ENCODE results near the gene FNDC1. TPM values are rescaled to one million over a fixed set of nuclear protein-coding genes. Genes with fewer than 3 reads are reported as not detected.
"Not testable (repeated sequence)": the region's sequence is repeated elsewhere in the genome, so short reads cannot be mapped to it uniquely, and the experiment has no call there.

The FNDC1 gene
- total RNA-seq, 1 donor from 2014 or later = not detected

- no peak overlapping the region for H3K4me3 Mint-ChIP-seq
- peaks cover 12% of the 10 kb centered on the region for H3K4me1 ChIP-seq
- no peak overlapping the region for H3K9ac ChIP-seq
- TF ChIP-seq CTCF (IDR thresholded peaks at IDR 0.05) (no peak), EZH2 (IDR thresholded peaks at IDR 0.05) (no peak), EZH2phosphoT487 (IDR thresholded peaks at IDR 0.05) (no peak)
- peaks cover 4% of the 10 kb centered on the region for H3K4me1 Mint-ChIP-seq
- H3K9me3 Mint-ChIP-seq = peaks cover 6% of the 10 kb centered on the region
- no peaks in the 10 kb centered on the region for H3F3A ChIP-seq (ENCODE audit: low read depth)
- no peak overlapping the region for H3K27ac ChIP-seq
- H3K27ac Mint-ChIP-seq = no peak overlapping the region
- H2AFZ ChIP-seq (replicated peaks) = no peak overlapping the region
- H3K36me3 Mint-ChIP-seq = no peaks in the 10 kb centered on the region
- H3K27me3 Mint-ChIP-seq (ENCODE audit: insufficient read depth, low read depth) = peaks cover 10% of the 10 kb centered on the region
- H3K4me3 ChIP-seq = no peak overlapping the region
- no peaks in the 10 kb centered on the region for H3K27me3 ChIP-seq
- DNase-seq (ENCODE audit: low spot score) = no peak
- no peak overlapping the region for H3K4me2 ChIP-seq
- H3K9me3 ChIP-seq (ENCODE audit: low read depth) = no peaks in the 10 kb centered on the region
- H3K36me3 ChIP-seq = no peaks in the 10 kb centered on the region
- no peaks in the 10 kb centered on the region for H4K20me1 ChIP-seq (ENCODE audit: low read depth)
- H3K79me2 ChIP-seq (ENCODE audit: low read depth) = no peaks in the 10 kb centered on the region
Observed at GRCh38 chr6:159282421-159282820, 113.2 kb downstream of the FNDC1 start.

GRCh38 chr6:159284661-159285060, 115.5 kb downstream of the FNDC1 start:
- not testable (repeated sequence) for H3K9me3 Mint-ChIP-seq; H3K4me2 ChIP-seq; H3K27ac ChIP-seq; H3K4me3 Mint-ChIP-seq; H3K4me1 Mint-ChIP-seq; H3K79me2 ChIP-seq (ENCODE audit: low read depth); H2AFZ ChIP-seq (replicated peaks); DNase-seq (ENCODE audit: low spot score); H3K27me3 ChIP-seq; H3K9me3 ChIP-seq (ENCODE audit: low read depth); H3K9ac ChIP-seq; H3K4me3 ChIP-seq; H3K36me3 Mint-ChIP-seq; H3K27ac Mint-ChIP-seq; H3F3A ChIP-seq (ENCODE audit: low read depth); H3K27me3 Mint-ChIP-seq (ENCODE audit: insufficient read depth, low read depth); H3K36me3 ChIP-seq; H4K20me1 ChIP-seq (ENCODE audit: low read depth)
- H3K4me1 ChIP-seq = peaks cover 12% of the 10 kb centered on the region

GRCh38 chr6:159298840-159299239, 129.6 kb downstream of the FNDC1 start:
- Mint-ChIP-seq H3K9me3 (no peaks in the 10 kb centered on the region), H3K27ac (no peak overlapping the region), H3K36me3 (no peaks in the 10 kb centered on the region), H3K4me3 (no peak overlapping the region), H3K4me1 (peaks cover 6% of the 10 kb centered on the region), H3K27me3 (ENCODE audit: insufficient read depth, low read depth) (peaks cover 4% of the 10 kb centered on the region)
- no peaks in the 10 kb centered on the region for H3K36me3 ChIP-seq
- H4K20me1 ChIP-seq (ENCODE audit: low read depth) = no peaks in the 10 kb centered on the region
- DNase-seq (ENCODE audit: low spot score) = no peak
- H3K27ac ChIP-seq = no peak overlapping the region
- TF ChIP-seq EZH2phosphoT487 (IDR thresholded peaks at IDR 0.05) = no peak
- no peak for TF ChIP-seq EZH2 (IDR thresholded peaks at IDR 0.05)
- TF ChIP-seq CTCF (IDR thresholded peaks at IDR 0.05) = no peak
- no peaks in the 10 kb centered on the region for H3K9me3 ChIP-seq (ENCODE audit: low read depth)
- no peak overlapping the region for H2AFZ ChIP-seq (replicated peaks)
- no peaks in the 10 kb centered on the region for H3K4me1 ChIP-seq
- H3K27me3 ChIP-seq = peaks cover 12% of the 10 kb centered on the region
- no peak overlapping the region for H3K4me2 ChIP-seq
- no peaks in the 10 kb centered on the region for H3F3A ChIP-seq (ENCODE audit: low read depth)
- H3K9ac ChIP-seq = no peak overlapping the region
- H3K4me3 ChIP-seq = no peak overlapping the region
- no peaks in the 10 kb centered on the region for H3K79me2 ChIP-seq (ENCODE audit: low read depth)

GRCh38 chr6:159299566-159299965, 130.4 kb downstream of the FNDC1 start:
- Mint-ChIP-seq H3K4me3 (no peak overlapping the region), H3K4me1 (peaks cover 6% of the 10 kb centered on the region), H3K27ac (no peak overlapping the region), H3K9me3 (no peaks in the 10 kb centered on the region), H3K27me3 (ENCODE audit: insufficient read depth, low read depth) (peaks cover 4% of the 10 kb centered on the region), H3K36me3 (no peaks in the 10 kb centered on the region)
- H3K9ac ChIP-seq = no peak overlapping the region
- no peak for TF ChIP-seq EZH2 (IDR thresholded peaks at IDR 0.05)
- TF ChIP-seq EZH2phosphoT487 (IDR thresholded peaks at IDR 0.05) = no peak
- no peak for TF ChIP-seq CTCF (IDR thresholded peaks at IDR 0.05)
- H3K4me3 ChIP-seq = no peak overlapping the region
- no peak overlapping the region for H2AFZ ChIP-seq (replicated peaks)
- H3K9me3 ChIP-seq (ENCODE audit: low read depth) = no peaks in the 10 kb centered on the region
- no peaks in the 10 kb centered on the region for H3K79me2 ChIP-seq (ENCODE audit: low read depth)
- no peak for DNase-seq (ENCODE audit: low spot score)
- no peaks in the 10 kb centered on the region for H3K36me3 ChIP-seq
- no peak overlapping the region for H3K27ac ChIP-seq
- H3K4me2 ChIP-seq = no peak overlapping the region
- H3K4me1 ChIP-seq = no peaks in the 10 kb centered on the region
- H4K20me1 ChIP-seq (ENCODE audit: low read depth) = no peaks in the 10 kb centered on the region
- H3K27me3 ChIP-seq = peaks cover 9% of the 10 kb centered on the region
- no peaks in the 10 kb centered on the region for H3F3A ChIP-seq (ENCODE audit: low read depth)

Data from neural progenitor cell (in vitro differentiated cells).